Activated T-cell treated with anti-CD3 and anti-CD28 coated beads, Interleukin-2, amount 50 U/mL, for 24 hours (primary cell): ENCODE data around the gene PHACTR2.

Source experiments
- DNase-seq: peaks from one replicate; pipeline ENCODE4 v3.0.0-alpha.2; 2020
- H3K27ac Mint-ChIP-seq: 2 replicates; pipeline ENCODE4 v1.8.0; 2020; ENCODE audit warnings: mild to moderate bottlenecking, mixed read lengths
- H3K27me3 Mint-ChIP-seq: 2 replicates; pipeline ENCODE4 v1.8.0; 2020; ENCODE audit warnings: mixed read lengths
- H3K36me3 Mint-ChIP-seq: 2 replicates; pipeline ENCODE4 v1.8.0; 2020; ENCODE audit warnings: low read depth, mixed read lengths
- H3K4me1 Mint-ChIP-seq: 2 replicates; pipeline ENCODE4 v1.8.0; 2020; ENCODE audit warnings: low read depth, mixed read lengths
- H3K4me3 Mint-ChIP-seq: 2 replicates; pipeline ENCODE4 v1.8.0; 2020; ENCODE audit warnings: mild to moderate bottlenecking, moderate library complexity, mixed read lengths
- H3K9me3 Mint-ChIP-seq: 2 replicates; pipeline ENCODE4 v1.8.0; 2020; ENCODE audit warnings: mixed read lengths

PHACTR2 gene

DNA sequence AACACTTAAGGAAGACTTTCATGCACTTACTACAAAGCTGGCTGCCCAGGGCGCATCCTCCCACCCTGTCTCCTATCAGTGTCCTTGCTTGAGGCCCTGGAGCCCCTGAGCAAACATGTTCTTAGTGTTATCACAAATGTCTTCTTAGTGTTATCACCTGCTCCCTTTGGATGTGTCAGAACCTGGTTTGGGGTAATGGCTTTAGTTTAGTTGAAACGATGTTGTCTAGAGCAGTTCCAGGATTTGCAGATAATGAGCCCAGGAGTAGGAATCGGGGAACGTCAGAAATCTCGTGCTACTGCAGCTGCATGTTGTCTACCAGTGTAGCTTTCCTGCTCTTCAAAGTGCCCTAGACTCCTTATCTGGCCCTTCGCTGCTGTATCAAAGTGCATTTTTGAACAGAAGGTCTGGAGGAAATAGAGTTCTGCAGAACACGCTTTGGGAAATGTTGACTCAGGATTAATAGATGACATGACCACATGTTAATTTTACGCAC is 69.6 kb downstream of the PHACTR2 start:
- H3K4me3 Mint-ChIP-seq: no peak overlapping the region
- no peaks in the 10 kb centered on the region for H3K9me3 Mint-ChIP-seq
- no peaks in the 10 kb centered on the region for H3K27me3 Mint-ChIP-seq
- H3K27ac Mint-ChIP-seq: no peak overlapping the region
- DNase-seq: no peak
- H3K36me3 Mint-ChIP-seq: no peaks in the 10 kb centered on the region
- peaks cover 2% of the 10 kb centered on the region for H3K4me1 Mint-ChIP-seq

DNA sequence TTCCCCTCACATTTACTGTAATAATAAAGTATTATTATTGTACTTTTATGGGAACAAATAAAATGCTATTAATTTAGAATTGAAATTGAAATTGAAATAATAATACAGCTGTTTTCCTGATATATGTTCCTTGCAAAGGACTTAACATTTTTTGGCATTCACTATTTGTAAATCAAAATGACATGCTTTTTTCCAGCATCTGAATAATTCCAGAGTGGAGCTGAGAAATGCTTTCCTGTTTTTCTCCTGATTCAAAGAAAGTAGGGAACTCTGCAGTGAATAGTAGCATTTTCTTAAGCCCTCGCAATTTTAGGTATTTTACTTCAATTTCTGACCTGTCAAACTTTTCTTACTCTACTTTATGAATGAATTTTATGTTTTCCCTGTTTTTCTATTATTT is 72.1 kb downstream of the PHACTR2 start:
- Mint-ChIP-seq H3K4me1 (peaks cover 2% of the 10 kb centered on the region), H3K9me3 (no peaks in the 10 kb centered on the region), H3K4me3 (no peak overlapping the region), H3K36me3 (peaks cover 10% of the 10 kb centered on the region), H3K27me3 (no peaks in the 10 kb centered on the region), H3K27ac (no peak overlapping the region)
- DNase-seq: no peak

DNA sequence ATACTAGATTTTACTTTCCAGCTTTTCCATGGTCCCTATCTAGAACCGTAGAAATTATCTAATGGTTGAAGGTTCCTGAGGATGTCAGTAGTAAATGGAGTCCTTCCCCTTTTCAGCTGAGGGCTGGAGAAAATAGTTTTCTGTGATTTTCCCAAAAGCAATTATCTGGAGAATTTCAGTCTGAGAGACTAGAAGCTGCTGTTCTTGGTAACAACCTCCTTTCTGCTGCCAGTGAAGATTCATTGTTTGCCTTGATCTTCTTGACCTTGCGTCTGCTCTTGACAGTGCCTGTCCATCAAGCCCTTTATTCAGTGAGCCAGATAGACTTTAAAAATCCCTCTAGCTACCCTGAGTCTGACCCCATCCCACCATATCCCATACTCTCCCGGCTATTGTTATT is 73.1 kb downstream of the PHACTR2 start:
- peaks cover 2% of the 10 kb centered on the region for H3K4me1 Mint-ChIP-seq
- no peaks in the 10 kb centered on the region for H3K9me3 Mint-ChIP-seq
- no peak overlapping the region for H3K27ac Mint-ChIP-seq
- no peak for DNase-seq
- H3K36me3 Mint-ChIP-seq: peaks cover 17% of the 10 kb centered on the region
- H3K4me3 Mint-ChIP-seq: no peak overlapping the region
- H3K27me3 Mint-ChIP-seq: no peaks in the 10 kb centered on the region

DNA sequence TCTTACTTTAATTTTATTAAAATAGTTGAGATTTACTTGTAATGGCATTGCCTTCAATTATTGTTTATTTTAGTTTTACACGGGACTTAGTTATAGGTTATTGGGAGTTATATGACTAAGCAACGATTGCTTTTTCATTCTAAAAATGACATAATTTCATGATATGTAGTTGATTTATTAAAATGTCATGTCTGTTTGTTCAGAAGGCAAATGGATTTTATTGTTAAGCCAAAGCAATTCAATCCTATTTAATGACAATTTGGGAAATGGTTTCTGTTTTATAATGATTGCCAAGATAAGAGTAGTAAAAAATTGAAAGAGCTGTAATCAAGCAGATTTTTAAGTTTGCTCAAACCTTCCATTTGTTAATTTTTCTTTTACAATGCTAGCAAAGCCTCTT is 74.7 kb downstream of the PHACTR2 start:
- DNase-seq: no peak
- Mint-ChIP-seq H3K4me3 (no peak overlapping the region), H3K4me1 (peaks cover 2% of the 10 kb centered on the region), H3K9me3 (no peaks in the 10 kb centered on the region), H3K36me3 (peaks cover 18% of the 10 kb centered on the region), H3K27me3 (no peaks in the 10 kb centered on the region), H3K27ac (no peak overlapping the region)

DNA sequence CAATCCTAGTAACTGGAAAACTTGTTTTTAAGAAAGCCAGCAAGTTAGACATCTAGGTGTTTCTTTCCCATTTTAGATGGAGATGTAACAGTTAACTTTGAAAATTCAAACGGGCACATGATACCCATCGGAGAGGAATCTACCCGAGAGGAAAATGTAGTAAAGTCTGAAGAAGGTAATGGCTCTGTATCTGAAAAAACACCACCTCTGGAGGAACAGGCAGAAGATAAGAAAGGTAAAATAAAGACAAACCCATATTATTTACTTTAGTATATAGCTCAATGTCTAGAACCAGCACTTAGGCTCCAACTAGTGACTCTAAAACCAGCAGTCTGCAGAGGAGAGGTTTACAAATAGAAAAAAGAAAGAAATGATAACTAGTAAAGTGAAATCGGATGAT is 75.9 kb downstream of the PHACTR2 start:
- DNase-seq: no peak
- Mint-ChIP-seq H3K27me3 (no peaks in the 10 kb centered on the region), H3K4me3 (no peak overlapping the region), H3K27ac (no peak overlapping the region), H3K4me1 (peaks cover 5% of the 10 kb centered on the region), H3K9me3 (no peaks in the 10 kb centered on the region), H3K36me3 (peaks cover 22% of the 10 kb centered on the region)

DNA sequence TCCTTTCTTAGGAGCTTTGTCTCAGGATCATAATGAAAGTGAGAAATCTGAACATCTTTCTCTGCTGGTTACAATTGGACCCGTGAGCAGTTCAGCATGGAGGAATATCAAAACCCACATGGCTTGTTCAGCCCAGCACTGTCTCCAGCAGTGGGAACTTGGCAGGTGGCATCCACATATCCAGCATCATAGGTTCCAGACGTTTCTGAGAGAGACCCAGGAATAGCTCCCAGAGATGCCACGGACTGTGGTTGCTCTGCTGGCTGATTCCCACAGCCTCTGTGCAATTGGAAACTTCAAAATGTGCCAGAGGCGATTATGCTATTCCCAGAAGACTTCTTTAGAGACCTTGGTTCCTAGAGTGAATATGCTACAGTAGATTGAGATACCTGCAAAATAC is 76.4 kb downstream of the PHACTR2 start:
- Mint-ChIP-seq H3K4me3 (no peak overlapping the region), H3K4me1 (peaks cover 9% of the 10 kb centered on the region), H3K9me3 (no peaks in the 10 kb centered on the region), H3K36me3 (peaks cover 22% of the 10 kb centered on the region), H3K27ac (no peak overlapping the region), H3K27me3 (no peaks in the 10 kb centered on the region)
- no peak for DNase-seq

DNA sequence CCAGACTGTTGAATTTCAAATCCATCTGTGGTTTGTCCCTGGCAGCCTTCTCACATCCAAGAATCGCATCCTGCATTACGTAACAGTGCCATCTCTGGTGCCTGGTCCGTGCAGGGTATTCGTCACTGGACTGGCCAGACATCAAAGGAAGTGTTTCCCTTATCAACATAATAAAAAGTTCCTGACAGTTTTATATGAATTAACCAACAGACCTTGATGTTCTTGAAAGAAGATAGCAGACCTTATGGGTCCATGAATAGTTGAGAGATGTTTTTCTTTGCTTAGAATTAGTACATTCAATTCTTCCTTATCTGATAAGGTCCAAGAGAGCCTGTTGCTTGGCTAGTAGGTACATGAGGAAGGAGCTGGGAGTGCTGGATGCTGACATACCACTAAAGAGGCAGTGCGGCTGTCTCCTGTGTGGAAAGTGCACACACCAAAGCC is 77.6 kb downstream of the PHACTR2 start:
- H3K4me1 Mint-ChIP-seq: peaks cover 19% of the 10 kb centered on the region
- H3K9me3 Mint-ChIP-seq: no peaks in the 10 kb centered on the region
- no peak for DNase-seq
- no peak overlapping the region for H3K4me3 Mint-ChIP-seq
- no peaks in the 10 kb centered on the region for H3K27me3 Mint-ChIP-seq
- H3K36me3 Mint-ChIP-seq: peaks cover 28% of the 10 kb centered on the region
- H3K27ac Mint-ChIP-seq: no peak overlapping the region

DNA sequence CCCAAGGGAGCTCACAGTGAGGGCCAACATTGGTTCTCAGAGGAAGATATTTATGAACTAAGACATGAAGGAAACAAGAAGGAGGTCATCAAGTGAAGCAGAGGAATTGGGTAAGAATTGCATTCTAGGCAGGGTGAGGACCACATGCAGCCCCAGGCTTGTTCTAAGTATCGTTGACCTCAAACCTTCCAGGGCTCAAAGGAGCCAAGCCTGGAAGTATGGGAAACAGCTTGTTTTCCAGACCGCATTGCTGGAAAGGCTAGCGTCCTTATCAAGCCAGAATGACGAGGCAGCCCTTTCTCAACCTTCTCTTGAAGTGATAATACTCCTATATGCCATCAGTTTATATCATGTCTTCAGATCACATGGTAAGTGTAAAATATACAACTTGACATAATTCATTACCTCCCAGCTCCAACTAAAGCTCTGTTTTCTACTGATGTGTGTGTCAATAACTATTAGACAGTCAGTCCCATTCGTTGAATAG is 79.6 kb downstream of the PHACTR2 start:
- no peaks in the 10 kb centered on the region for H3K27me3 Mint-ChIP-seq
- peaks cover 37% of the 10 kb centered on the region for H3K36me3 Mint-ChIP-seq
- H3K27ac Mint-ChIP-seq: no peak overlapping the region
- peaks cover 17% of the 10 kb centered on the region for H3K4me1 Mint-ChIP-seq
- H3K4me3 Mint-ChIP-seq: no peak overlapping the region
- H3K9me3 Mint-ChIP-seq: no peaks in the 10 kb centered on the region
- DNase-seq: no peak

DNA sequence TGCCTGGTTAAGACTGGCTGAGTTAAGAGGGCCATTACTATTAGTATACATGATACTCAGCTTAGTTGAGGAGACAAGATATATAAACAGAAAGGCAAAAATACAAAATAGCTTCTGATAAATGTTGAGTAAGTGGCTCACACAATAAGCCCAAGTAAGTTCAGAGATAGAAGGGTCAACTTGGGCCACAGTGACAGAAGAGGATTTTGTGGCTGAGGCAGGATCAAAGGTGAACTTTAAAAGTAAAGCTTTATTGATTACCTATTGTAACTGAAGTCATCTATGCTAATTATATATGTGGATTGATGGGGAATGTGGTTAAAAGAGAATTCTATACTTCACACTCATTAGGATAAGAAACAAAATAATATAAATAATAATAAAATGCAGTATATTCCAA is 80.8 kb downstream of the PHACTR2 start:
- H3K4me3 Mint-ChIP-seq: no peak overlapping the region
- H3K4me1 Mint-ChIP-seq: peaks cover 17% of the 10 kb centered on the region
- no peaks in the 10 kb centered on the region for H3K9me3 Mint-ChIP-seq
- no peak overlapping the region for H3K27ac Mint-ChIP-seq
- no peak for DNase-seq
- H3K27me3 Mint-ChIP-seq: no peaks in the 10 kb centered on the region
- peaks cover 35% of the 10 kb centered on the region for H3K36me3 Mint-ChIP-seq

DNA sequence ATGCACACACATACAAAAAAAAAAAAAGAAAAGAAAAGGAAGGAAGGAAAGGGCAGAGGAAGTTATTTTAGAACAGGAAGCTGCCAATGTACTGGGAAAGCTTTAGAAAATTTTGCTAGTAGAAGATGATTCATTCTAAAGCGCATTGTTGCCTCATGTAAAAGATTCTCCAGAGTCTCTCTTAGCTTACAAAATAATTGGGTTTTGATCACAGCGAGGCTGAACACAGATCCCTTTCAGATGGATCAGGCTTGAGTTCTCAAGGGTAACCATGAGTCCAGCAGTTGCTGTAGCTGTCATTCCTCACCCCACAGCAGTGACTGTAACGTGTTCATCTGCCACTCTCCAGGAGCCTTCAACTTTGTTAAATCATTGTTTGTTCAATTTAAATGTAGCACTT is 81.9 kb downstream of the PHACTR2 start:
- Mint-ChIP-seq H3K27ac (peak overlapping the region; percentile 27), H3K4me1 (peaks cover 17% of the 10 kb centered on the region)

DNA sequence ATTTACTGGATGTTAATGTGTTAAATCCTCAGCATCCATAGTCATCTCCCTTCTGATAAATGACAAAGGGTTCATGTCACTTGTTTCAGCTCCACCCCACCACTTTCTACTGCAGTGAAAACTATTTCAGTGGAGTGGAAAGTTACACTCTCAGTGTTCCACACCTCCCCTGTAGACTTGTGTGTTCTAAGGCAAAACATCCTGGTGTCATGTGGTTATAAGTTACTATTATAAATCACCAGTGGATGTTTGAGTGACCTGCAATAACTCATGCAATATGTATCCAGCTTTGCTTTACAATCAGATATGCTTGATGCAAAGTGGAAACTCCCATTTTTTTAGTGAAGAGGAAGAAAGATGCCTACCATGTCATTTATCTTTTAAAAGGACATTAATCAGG is 83.3 kb downstream of the PHACTR2 start:
- peaks cover 17% of the 10 kb centered on the region for H3K4me1 Mint-ChIP-seq
- no peak for DNase-seq
- H3K36me3 Mint-ChIP-seq: peaks cover 41% of the 10 kb centered on the region
- no peaks in the 10 kb centered on the region for H3K27me3 Mint-ChIP-seq
- no peak overlapping the region for H3K27ac Mint-ChIP-seq
- no peaks in the 10 kb centered on the region for H3K9me3 Mint-ChIP-seq
- H3K4me3 Mint-ChIP-seq: no peak overlapping the region

More for the DNA sequence above, 81.9 kb downstream of the PHACTR2 start:
- H3K36me3 Mint-ChIP-seq: peaks cover 37% of the 10 kb centered on the region
- no peaks in the 10 kb centered on the region for H3K27me3 Mint-ChIP-seq
- no peaks in the 10 kb centered on the region for H3K9me3 Mint-ChIP-seq
- DNase-seq: no peak
- H3K4me3 Mint-ChIP-seq: no peak overlapping the region

DNA sequence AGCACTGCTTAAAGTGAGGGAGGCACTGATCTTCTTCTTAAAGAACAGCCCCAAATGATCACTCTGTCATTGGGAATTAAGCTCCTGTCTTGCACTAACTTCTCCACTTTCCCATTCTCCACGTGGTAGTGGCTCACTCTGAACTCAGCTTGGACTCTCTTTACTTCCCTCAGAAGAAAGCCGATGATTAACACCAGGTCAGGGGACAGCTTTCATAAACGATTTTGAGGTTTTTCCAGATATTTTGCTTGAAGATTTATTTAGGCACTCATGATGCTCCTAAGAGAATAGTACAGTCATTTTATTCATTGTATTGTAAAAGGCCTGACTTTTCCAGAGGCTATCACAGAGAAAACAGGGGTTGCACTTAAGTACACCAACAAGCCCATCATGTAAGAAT is 84.4 kb downstream of the PHACTR2 start:
- Mint-ChIP-seq H3K4me3 (no peak overlapping the region), H3K27me3 (no peaks in the 10 kb centered on the region), H3K4me1 (peaks cover 17% of the 10 kb centered on the region), H3K9me3 (no peaks in the 10 kb centered on the region), H3K27ac (no peak overlapping the region), H3K36me3 (peaks cover 50% of the 10 kb centered on the region)
- DNase-seq: no peak

DNA sequence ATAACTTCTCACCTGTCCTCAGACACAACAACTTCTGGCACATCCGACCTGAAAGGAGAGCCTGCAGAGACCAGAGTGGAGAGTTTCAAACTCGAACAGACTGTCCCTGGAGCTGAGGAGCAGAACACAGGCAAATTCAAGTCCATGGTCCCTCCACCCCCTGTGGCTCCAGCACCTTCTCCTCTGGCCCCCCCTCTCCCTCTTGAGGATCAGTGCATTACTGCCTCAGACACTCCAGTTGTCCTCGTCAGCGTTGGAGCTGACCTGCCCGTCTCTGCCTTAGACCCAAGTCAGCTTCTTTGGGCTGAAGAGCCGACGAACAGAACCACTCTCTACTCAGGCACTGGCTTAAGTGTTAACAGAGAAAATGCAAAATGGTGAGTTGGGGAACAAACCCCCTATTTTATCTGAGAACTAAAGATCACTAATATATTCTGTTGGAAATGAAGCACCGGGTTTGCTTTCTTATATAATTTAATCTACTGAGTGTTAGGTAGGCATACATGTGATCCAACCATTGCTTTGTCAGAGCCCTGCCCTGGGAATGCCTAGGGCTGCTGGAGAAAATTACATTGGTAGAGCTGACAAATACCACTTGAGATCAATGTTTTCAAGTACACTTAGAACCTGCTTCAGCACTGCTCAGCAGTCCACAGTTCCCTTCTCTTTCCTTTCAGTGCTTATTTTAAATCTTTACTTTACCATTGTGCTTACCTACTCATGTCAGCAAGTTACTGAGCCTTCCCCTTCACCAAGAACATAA is 87.8 kb downstream of the PHACTR2 start:
- Mint-ChIP-seq H3K36me3 (peaks cover 59% of the 10 kb centered on the region), H3K9me3 (no peaks in the 10 kb centered on the region), H3K27ac (no peak overlapping the region), H3K4me1 (no peaks in the 10 kb centered on the region), H3K27me3 (no peaks in the 10 kb centered on the region), H3K4me3 (no peak overlapping the region)
- no peak for DNase-seq

DNA sequence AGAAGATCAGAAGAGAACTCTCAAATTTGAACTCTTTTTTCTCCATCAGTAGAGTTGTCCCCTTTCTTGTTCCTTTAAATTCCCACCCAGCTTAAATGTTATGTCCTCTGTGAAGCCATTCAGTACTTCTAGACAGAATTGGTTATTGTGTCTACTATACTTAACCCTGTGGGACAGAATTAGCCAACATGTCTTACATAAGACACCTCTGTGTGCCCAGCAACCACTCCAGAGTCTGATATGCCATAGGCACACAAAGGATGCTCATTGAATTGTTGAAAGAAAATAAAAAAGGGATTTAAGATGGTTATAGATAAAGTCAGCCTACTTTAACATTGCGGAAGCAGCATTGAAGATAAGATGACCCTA is 88.4 kb downstream of the PHACTR2 start:
- Mint-ChIP-seq H3K36me3 (peaks cover 55% of the 10 kb centered on the region), H3K4me3 (no peak overlapping the region), H3K27ac (no peak overlapping the region), H3K4me1 (no peaks in the 10 kb centered on the region), H3K9me3 (no peaks in the 10 kb centered on the region), H3K27me3 (no peaks in the 10 kb centered on the region)
- no peak for DNase-seq

DNA sequence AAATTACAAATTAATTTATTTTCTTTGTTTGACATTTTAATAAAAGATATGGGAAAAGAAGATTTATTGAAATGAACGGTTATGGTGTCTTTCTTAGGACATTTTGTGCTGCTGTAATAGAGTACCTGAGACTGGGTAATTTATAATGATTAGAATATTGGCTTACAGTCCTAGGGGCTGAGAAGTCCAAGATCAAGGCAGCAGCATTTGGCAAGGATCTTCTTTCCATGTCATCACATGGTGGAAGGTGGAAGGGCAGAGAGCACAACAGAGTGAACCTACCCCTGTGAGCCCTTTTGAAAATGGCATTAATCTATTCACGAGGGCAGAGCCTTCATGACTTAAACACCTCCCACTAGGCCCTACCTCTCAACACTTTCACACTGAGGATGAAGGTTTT is 89.7 kb downstream of the PHACTR2 start:
- H3K27me3 Mint-ChIP-seq: no peaks in the 10 kb centered on the region
- no peak overlapping the region for H3K4me3 Mint-ChIP-seq
- no peak for DNase-seq
- peaks cover 56% of the 10 kb centered on the region for H3K36me3 Mint-ChIP-seq
- peaks cover 2% of the 10 kb centered on the region for H3K4me1 Mint-ChIP-seq
- no peak overlapping the region for H3K27ac Mint-ChIP-seq
- H3K9me3 Mint-ChIP-seq: no peaks in the 10 kb centered on the region
